Dermis microvascular lymphatic vessel endothelial cell (primary cell): ENCODE measurements around the gene CAPN9. TPM values are rescaled to one million over a fixed set of nuclear protein-coding genes. Genes with fewer than 3 reads are reported as not detected.

Experiments
- DNase-seq, 2 donors: peaks; one replicate each; pipeline versions ENCODE4 v3.0.0 to v3.0.0-alpha.2; 2010; ENCODE audit warnings: low read depth in 2 of 2
- total RNA-seq: library from RNA; depleted of rRNA; stranded (reverse); fragments of >200 nt; gene quantifications from 2 replicates; pipeline ENCODE4 v1.2.1, GENCODE V29; 2014

Gene CAPN9
- total RNA-seq, 1 donor from 2014 or later = not detected

DNA sequence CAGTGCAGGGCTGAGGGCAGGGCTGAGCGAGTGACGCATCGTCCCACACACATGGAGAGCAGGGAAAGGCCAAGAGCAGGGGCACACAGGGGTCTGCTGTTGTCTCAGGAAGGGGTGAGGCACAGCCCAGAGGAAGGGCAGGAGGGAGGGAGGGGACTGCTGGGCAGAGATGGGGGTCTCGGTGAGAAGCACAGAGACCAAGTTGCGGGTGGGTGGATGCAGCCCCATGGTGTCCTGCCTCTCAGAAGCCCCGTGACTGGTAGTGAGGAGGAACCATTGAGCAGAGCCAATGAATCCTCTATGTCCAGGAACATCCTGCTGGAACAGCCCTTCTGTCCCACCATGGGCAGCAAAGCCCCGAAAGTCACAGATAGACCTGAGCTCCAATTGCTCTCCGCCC is 103.4 kb downstream of the CAPN9 start:
- DNase-seq = no peak

DNA sequence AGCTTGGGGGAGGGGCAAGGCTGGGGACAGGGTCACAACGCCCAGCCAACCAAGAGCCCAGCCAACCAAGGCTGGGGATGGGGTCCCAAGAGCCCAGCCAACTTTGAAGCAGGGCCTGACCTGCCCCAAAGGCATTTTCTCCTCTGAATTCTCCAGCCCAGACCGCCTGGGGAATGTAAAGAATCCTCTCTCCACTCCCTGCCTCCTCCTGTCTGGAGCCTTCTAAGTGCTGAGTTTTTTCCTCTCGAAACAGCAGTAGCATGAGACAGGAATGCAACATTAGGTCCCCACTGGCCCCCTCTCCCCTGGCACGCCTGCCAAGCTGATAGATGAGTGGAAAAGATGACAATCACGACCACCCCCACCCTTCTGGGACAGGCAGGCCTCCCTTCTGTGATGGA is 104.1 kb downstream of the CAPN9 start:
- DNase-seq = no peak

Other genes with a start within 250 kb of the CAPN9 start
- 12.2 and 12.8 TPM in 2 replicates for gene COG2, start 104.9 kb upstream of the CAPN9 start, total RNA-seq
- not detected in 2 replicates for gene AGT, start 33.3 kb upstream of the CAPN9 start, total RNA-seq
- 17.1 and 17.8 TPM in 2 replicates for gene C1orf198, start 121.1 kb downstream of the CAPN9 start, total RNA-seq
- gene TTC13, start 231.5 kb downstream of the CAPN9 start, total RNA-seq = 7.6 and 8.6 TPM in 2 replicates
- gene ARV1, start 231.7 kb downstream of the CAPN9 start, total RNA-seq = 9.6 and 11.0 TPM in 2 replicates